ENCODE measurements around the gene MPHOSPH6.
"Not testable (repeated sequence)": the region's sequence is repeated elsewhere in the genome, so short reads cannot be mapped to it uniquely, and the experiment has no call there.

Gene MPHOSPH6

GRCh38 chr16:82167670-82168069, 2.4 kb downstream of the MPHOSPH6 start:
- no peak for DNase-seq

- DNase-seq: no peak
Measured at GRCh38 chr16:82160226-82160625, 9.8 kb downstream of the MPHOSPH6 start.

GRCh38 chr16:82157836-82158235, 12.2 kb downstream of the MPHOSPH6 start:
- no peak for DNase-seq

GRCh38 chr16:82157534-82157812, 12.6 kb downstream of the MPHOSPH6 start:
- DNase-seq: no peak

- DNase-seq: no peak
Measured at GRCh38 chr16:82156761-82157533, 13.1 kb downstream of the MPHOSPH6 start.

GRCh38 chr16:82152641-82153112, 17.3 kb downstream of the MPHOSPH6 start:
- DNase-seq: no peak

GRCh38 chr16:82152196-82152595, 17.8 kb downstream of the MPHOSPH6 start:
- no peak for DNase-seq

GRCh38 chr16:82150549-82150948, 19.5 kb downstream of the MPHOSPH6 start:
- no peak for DNase-seq

- no peak for DNase-seq
Measured at GRCh38 chr16:82149536-82149935, 20.5 kb downstream of the MPHOSPH6 start.

GRCh38 chr16:82147546-82147945, 22.5 kb downstream of the MPHOSPH6 start:
- DNase-seq: no peak

GRCh38 chr16:82146957-82147356, 23.1 kb downstream of the MPHOSPH6 start:
- DNase-seq: peak in 1 of 2 experiments; percentile 47

GRCh38 chr16:82146556-82146955, 23.5 kb downstream of the MPHOSPH6 start:
- DNase-seq: no peak

GRCh38 chr16:82139286-82139571, 30.8 kb downstream of the MPHOSPH6 start:
- DNase-seq: not testable (repeated sequence)

- peak in 1 of 2 experiments; percentile 19 for DNase-seq
Measured at GRCh38 chr16:82138478-82139285, 31.3 kb downstream of the MPHOSPH6 start.

GRCh38 chr16:82137822-82138167, 32.2 kb downstream of the MPHOSPH6 start:
- no peak for DNase-seq

GRCh38 chr16:82136956-82137821, 32.8 kb downstream of the MPHOSPH6 start:
- DNase-seq: no peak

GRCh38 chr16:82135844-82136243, 34.2 kb downstream of the MPHOSPH6 start:
- DNase-seq: no peak

GRCh38 chr16:82134846-82135245, 35.2 kb downstream of the MPHOSPH6 start:
- peak; percentile 19 to 21 for DNase-seq

GRCh38 chr16:82133798-82134197, 36.2 kb downstream of the MPHOSPH6 start:
- no peak for DNase-seq

- no peak for DNase-seq
Measured at GRCh38 chr16:82129881-82130280, 40.1 kb downstream of the MPHOSPH6 start.

- no peak for DNase-seq
Measured at GRCh38 chr16:82124651-82125050, 45.4 kb downstream of the MPHOSPH6 start.

- DNase-seq: no peak
Measured at GRCh38 chr16:82119405-82119804, 50.6 kb downstream of the MPHOSPH6 start.

- DNase-seq: no peak
Measured at GRCh38 chr16:82118749-82119148, 51.3 kb downstream of the MPHOSPH6 start.

GRCh38 chr16:82116535-82116934, 53.5 kb downstream of the MPHOSPH6 start:
- DNase-seq: no peak
